Esophagus muscularis mucosa (tissue), 4 donors: ENCODE data around the gene C1orf159. TPM values are rescaled to one million over a fixed set of nuclear protein-coding genes. Genes with fewer than 3 reads are reported as not detected.

ENCODE experiments used
- DNase-seq: peaks from one replicate; pipeline ENCODE4 v3.0.0-alpha.2; 2017; ENCODE audit errors: extremely low spot score
- H3K27ac ChIP-seq, 4 donors: fragments of 200-600 bp; sonication (generic); replicated peaks in 1 of 4; 1 replicate in 3 of 4; 2 replicates in 1 of 4; pipeline ENCODE4 v1.5.1; 2016 to 2019; ENCODE audit warnings: mild to moderate bottlenecking in 1 of 4
- H3K27me3 ChIP-seq, 4 donors: fragments of 200-600 bp; sonication (generic); one replicate each; pipeline versions ENCODE4 v1.5.1 to v1.6.0; 2016 to 2019
- H3K36me3 ChIP-seq, 4 donors: fragments of 200-600 bp; sonication (generic); one replicate each; pipeline ENCODE4 v1.5.1; 2016 to 2019
- H3K4me1 ChIP-seq, 4 donors: fragments of 200-600 bp; sonication (generic); one replicate each; pipeline ENCODE4 v1.5.1; 2016 to 2019
- H3K4me3 ChIP-seq, 4 donors: fragments of 200-600 bp; sonication (generic); 1 replicate in 2 of 4; 2 replicates in 2 of 4; pipeline ENCODE4 v1.5.1; 2016 to 2019; ENCODE audit warnings: mild to moderate bottlenecking in 4 of 4, moderate library complexity in 1 of 4
- H3K9me3 ChIP-seq, 4 donors: fragments of 200-600 bp; sonication (generic); 1 replicate in 3 of 4; 2 replicates in 1 of 4; pipeline ENCODE4 v1.5.1; 2016 to 2019
- EP300 ChIP-seq: sonication (generic); formaldehyde crosslinking; IDR thresholded peaks from one replicate; pipeline ENCODE4 v1.6.1; 2017; ENCODE audit warnings: antibody characterized with exemption
- POLR2A ChIP-seq: fragments of 450-650 bp; IDR thresholded peaks from one replicate; pipeline ENCODE4 v1.6.1; 2017; ENCODE audit warnings: antibody characterized with exemption, moderate library complexity, mild to moderate bottlenecking, low read depth
- POLR2AphosphoS5 ChIP-seq, 2 donors: sonication (generic); formaldehyde crosslinking; IDR thresholded peaks; one replicate each; pipeline ENCODE4 v1.6.1; 2017; ENCODE audit warnings: antibody characterized with exemption in 2 of 2
- WGBS: methylation state at CpG from one replicate; pipeline ENCODE4 v1.1.5; 2018; 5-methylcytosine and 5-hydroxymethylcytosine counted together
- intact Hi-C: fragments of 100-400 bp; cut with DNase I; formaldehyde crosslinking; loops from one replicate; pipeline ENCODE4 v1.15.1; 2023
- total RNA-seq, 4 donors: library from RNA; depleted of rRNA; stranded (reverse); fragments of >200 nt; gene quantifications; one replicate each; pipeline versions ENCODE4 v1.1.0 to v1.2.1, GENCODE V29; 2016
- TF ChIP-seq, protein P1 (sequence below), 3 experiments: fragments of 200-600 bp in 2 of 3; fragments of 450-650 bp in 1 of 3; sonication (generic) in 2 of 3; IDR thresholded peaks; one replicate each; pipeline ENCODE4 v1.5.1; 2017 to 2019; ENCODE audit warnings: antibody characterized with exemption in 3 of 3, mild to moderate bottlenecking in 2 of 3, moderate library complexity in 1 of 3

The C1orf159 gene
- total RNA-seq, 4 donors from 2014 or later, result 4.2 to 11.9 (median 8.5) TPM

- DNase-seq, result no peak
- H3K36me3 ChIP-seq, result peaks cover 0 to 47% (median 24%) of the 10 kb centered on the region in 4 donors
- no peak overlapping the region for H3K27ac ChIP-seq
- WGBS, result 93% methylated on average over 31 of the region's 38 CpGs
- TF ChIP-seq, protein P1, sequence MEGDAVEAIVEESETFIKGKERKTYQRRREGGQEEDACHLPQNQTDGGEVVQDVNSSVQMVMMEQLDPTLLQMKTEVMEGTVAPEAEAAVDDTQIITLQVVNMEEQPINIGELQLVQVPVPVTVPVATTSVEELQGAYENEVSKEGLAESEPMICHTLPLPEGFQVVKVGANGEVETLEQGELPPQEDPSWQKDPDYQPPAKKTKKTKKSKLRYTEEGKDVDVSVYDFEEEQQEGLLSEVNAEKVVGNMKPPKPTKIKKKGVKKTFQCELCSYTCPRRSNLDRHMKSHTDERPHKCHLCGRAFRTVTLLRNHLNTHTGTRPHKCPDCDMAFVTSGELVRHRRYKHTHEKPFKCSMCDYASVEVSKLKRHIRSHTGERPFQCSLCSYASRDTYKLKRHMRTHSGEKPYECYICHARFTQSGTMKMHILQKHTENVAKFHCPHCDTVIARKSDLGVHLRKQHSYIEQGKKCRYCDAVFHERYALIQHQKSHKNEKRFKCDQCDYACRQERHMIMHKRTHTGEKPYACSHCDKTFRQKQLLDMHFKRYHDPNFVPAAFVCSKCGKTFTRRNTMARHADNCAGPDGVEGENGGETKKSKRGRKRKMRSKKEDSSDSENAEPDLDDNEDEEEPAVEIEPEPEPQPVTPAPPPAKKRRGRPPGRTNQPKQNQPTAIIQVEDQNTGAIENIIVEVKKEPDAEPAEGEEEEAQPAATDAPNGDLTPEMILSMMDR (IDR thresholded peaks at IDR 0.05), result no peak
- no peak for TF ChIP-seq POLR2A
- H3K9me3 ChIP-seq, result no peaks in the 10 kb centered on the region
- no peaks in the 10 kb centered on the region for H3K4me1 ChIP-seq
- intact Hi-C loops, result no loop called here
- H3K4me3 ChIP-seq, result no peak overlapping the region
- H3K27me3 ChIP-seq, result no peaks in the 10 kb centered on the region
Observed at GRCh38 chr1:1085911-1086841, 29.7 kb downstream of the C1orf159 start.

DNA sequence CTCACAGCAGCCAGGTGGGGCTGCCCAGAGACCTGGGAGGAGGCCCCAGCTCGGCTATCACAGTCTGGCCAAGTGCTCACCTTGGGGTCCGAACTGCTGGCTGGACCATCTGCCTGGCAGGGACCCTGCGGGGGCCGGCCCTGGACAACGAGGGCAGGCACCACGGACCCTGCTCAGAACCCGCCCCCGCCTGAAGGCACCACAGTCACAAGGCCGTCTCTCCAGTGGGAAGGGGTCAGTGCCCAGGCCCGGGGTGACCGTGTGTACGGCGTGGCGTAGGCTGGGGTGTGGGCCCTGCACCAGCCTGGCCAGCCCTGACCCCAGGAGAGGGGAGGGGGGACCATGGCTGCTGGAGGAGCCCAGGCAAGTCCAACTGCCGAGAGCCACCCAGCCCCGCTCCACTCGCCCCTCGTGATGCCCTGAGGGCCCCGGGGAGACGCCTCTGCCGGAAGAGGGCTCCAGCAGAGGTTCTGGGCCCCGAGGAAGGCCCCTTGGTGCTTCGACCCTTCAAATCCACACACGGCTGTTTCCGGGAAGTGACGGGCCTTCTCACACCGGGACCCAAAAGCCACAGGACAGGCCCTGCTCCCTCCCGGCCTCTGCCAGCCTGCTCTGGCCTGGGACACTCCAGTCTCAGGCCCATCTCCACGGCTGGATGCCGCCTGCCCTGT lies 30.6 kb downstream of the C1orf159 start:
- intact Hi-C loops, result no loop called here
- H3K27me3 ChIP-seq, result peaks cover 0 to under 1% (median 0%) of the 10 kb centered on the region in 4 donors
- H3K36me3 ChIP-seq, result peaks cover 0 to 44% (median 22%) of the 10 kb centered on the region in 4 donors
- TF ChIP-seq POLR2AphosphoS5 (IDR thresholded peaks at IDR 0.05), result no peak
- no peak for TF ChIP-seq EP300
- TF ChIP-seq, protein P1 (IDR thresholded peaks at IDR 0.05), result no peak
- TF ChIP-seq POLR2A, result no peak
- DNase-seq, result no peak
- no peaks in the 10 kb centered on the region for H3K9me3 ChIP-seq
- no peak overlapping the region for H3K27ac ChIP-seq
- H3K4me1 ChIP-seq, result peaks cover 1 to 3% (median 2%) of the 10 kb centered on the region in 4 donors
- 95% methylated on average over 11 of the region's 30 CpGs for WGBS
- H3K4me3 ChIP-seq, result no peak overlapping the region

DNA sequence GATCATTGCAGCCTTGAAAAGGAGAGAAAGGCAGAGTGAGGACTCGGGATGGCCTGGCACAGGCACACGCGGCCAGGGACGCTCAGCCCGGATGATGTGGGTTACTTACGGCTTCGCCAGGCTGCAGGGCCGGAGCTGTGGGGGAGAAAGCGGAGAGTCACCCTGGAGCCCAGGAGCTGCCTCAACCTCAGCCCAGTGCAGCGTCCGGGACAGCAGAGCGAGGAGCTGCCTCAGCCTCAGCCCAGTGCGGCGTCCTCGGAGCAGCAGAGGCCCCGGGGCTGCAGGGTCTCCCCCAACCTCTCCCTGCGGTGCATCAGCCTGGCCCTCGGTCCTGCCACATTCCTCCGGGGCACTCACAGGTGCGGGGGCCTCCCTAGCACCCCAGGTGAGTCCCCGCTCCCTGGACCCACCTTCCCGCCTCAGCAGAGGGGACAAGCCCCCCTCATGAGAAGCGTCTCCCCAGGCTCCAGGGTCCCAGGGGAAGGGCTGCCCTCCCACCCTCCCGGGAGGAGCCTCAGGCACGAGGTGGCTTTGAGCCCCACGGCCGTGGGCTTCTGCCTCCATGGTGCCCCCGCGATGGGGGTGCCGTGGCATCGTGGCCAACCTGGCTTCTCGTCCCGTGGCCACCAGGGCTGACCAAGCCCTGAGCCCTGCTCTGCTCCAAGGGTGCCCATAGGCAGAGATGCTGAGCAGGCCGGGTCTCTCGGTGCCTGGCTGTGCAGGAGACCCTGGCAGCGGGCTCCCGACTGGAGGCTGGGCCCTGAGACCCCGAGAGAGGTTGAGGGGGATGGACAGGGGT lies 31.3 kb downstream of the C1orf159 start:
- TF ChIP-seq POLR2A (no peak), POLR2AphosphoS5 (IDR thresholded peaks at IDR 0.05) (no peak), EP300 (no peak)
- TF ChIP-seq, protein P1 (IDR thresholded peaks at IDR 0.05), result no peak
- intact Hi-C loops, result no loop called here
- no peak overlapping the region for H3K4me3 ChIP-seq
- 89% methylated on average over 10 of the region's 38 CpGs for WGBS
- H3K4me1 ChIP-seq, result peaks cover 9 to 10% (median 10%) of the 10 kb centered on the region in 4 donors
- H3K27ac ChIP-seq, result no peak overlapping the region
- peaks cover 0 to 7% (median 0%) of the 10 kb centered on the region in 4 donors for H3K27me3 ChIP-seq
- DNase-seq, result no peak
- H3K9me3 ChIP-seq, result no peaks in the 10 kb centered on the region
- H3K36me3 ChIP-seq, result peaks cover 0 to 38% (median 20%) of the 10 kb centered on the region in 4 donors

GRCh38 chr1:1083416-1084371 lies 32.2 kb downstream of the C1orf159 start:
- H3K4me1 ChIP-seq, result peaks cover 12 to 16% (median 14%) of the 10 kb centered on the region in 4 donors
- 90% methylated on average over 29 of the region's 43 CpGs for WGBS
- TF ChIP-seq POLR2A (no peak), POLR2AphosphoS5 (IDR thresholded peaks at IDR 0.05) (no peak), EP300 (no peak)
- TF ChIP-seq, protein P1 (IDR thresholded peaks at IDR 0.05), result no peak
- peaks cover 0 to 16% (median 0%) of the 10 kb centered on the region in 4 donors for H3K27me3 ChIP-seq
- no peaks in the 10 kb centered on the region for H3K9me3 ChIP-seq
- no peak overlapping the region for H3K4me3 ChIP-seq
- intact Hi-C loops, result no loop called here
- DNase-seq, result no peak
- no peak overlapping the region for H3K27ac ChIP-seq
- H3K36me3 ChIP-seq, result peaks cover 0 to 36% (median 20%) of the 10 kb centered on the region in 4 donors
